Stimulated activated CD4-positive, alpha-beta T cell treated with anti-CD3 and anti-CD28 coated beads, Interleukin-4, amount 100 ng/mL, for 4 hours (primary cell): ENCODE data around the gene DNAJC4.

Experiments
- DNase-seq, 2 experiments: peaks; one replicate each; pipeline ENCODE4 v3.0.0-alpha.2; 2020

DNAJC4 gene

GRCh38 chr11:64261556-64262080, 31.3 kb downstream of the DNAJC4 start:
- DNase-seq, result no peak

DNA sequence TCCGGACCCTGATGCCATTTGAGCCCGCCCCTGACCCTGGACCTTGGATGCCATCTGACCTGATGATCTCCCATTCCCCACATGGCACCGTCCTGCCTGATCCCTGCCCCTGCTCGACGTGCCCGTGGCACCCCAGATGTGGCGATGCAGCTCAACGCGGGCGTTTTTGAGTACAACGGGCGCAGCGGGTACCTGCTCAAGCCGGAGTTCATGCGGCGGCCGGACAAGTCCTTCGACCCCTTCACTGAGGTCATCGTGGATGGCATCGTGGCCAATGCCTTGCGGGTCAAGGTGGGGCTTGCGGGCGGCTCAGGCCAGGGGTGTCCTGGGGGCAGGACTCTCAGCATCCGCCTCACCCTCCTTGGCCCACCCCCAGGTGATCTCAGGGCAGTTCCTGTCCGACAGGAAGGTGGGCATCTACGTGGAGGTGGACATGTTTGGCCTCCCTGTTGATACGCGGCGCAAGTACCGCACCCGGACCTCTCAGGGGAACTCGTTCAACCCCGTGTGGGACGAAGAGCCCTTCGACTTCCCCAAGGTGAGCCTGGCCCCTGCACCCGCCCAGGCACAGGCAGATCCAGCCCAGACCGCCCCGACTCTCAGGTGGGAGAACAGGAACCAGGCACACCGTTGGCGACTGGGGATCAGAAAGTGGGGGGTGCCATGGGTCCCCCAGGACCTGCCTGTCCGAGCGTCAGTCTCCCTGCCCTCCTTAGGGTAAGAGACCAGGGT, 32.1 kb downstream of the DNAJC4 start:
- no peak for DNase-seq

DNA sequence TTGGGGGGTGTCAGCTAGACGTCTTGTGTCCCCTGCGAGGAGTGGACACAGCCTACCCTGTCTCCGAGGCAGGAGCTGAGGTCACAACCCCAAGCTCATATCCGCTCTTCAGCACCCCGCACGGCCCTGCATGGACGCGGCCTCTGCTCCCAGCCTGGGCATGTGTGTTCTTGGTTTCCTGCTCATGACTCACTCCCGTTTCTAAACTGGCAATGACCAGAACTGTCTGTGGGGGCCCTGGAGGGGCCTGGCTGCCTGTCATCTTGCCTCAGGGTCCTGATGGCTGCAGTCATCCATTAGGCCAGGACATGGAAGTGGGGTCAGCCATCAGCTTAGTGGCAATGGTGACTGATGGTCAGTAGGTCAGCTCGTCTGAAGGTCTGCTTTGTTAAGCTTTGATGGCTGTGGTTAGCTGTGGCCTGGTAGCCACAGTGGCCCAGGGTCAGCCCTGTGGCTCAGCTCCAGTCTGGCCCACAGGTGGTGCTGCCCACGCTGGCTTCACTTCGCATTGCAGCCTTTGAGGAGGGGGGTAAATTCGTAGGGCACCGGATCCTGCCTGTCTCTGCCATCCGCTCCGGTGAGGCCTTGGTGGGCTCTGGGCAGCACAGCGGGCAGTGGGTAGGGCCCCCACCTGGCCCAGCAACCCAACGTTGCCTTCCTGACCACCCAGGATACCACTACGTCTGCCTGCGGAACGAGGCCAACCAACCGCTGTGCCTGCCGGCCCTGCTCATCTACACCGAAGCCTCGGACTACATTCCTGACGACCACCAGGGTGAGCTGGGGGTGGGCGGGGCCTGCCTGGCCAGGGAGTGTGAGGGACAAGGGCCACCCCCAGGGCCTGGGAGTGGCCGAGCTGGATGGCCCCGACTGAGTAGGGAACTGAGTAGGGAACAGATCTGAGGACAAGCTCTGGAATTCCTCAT, 32.9 kb downstream of the DNAJC4 start:
- no peak for DNase-seq

GRCh38 chr11:64263947-64264317, 33.6 kb downstream of the DNAJC4 start:
- DNase-seq, result no peak

GRCh38 chr11:64264371-64264852, 34.1 kb downstream of the DNAJC4 start:
- no peak for DNase-seq

DNA sequence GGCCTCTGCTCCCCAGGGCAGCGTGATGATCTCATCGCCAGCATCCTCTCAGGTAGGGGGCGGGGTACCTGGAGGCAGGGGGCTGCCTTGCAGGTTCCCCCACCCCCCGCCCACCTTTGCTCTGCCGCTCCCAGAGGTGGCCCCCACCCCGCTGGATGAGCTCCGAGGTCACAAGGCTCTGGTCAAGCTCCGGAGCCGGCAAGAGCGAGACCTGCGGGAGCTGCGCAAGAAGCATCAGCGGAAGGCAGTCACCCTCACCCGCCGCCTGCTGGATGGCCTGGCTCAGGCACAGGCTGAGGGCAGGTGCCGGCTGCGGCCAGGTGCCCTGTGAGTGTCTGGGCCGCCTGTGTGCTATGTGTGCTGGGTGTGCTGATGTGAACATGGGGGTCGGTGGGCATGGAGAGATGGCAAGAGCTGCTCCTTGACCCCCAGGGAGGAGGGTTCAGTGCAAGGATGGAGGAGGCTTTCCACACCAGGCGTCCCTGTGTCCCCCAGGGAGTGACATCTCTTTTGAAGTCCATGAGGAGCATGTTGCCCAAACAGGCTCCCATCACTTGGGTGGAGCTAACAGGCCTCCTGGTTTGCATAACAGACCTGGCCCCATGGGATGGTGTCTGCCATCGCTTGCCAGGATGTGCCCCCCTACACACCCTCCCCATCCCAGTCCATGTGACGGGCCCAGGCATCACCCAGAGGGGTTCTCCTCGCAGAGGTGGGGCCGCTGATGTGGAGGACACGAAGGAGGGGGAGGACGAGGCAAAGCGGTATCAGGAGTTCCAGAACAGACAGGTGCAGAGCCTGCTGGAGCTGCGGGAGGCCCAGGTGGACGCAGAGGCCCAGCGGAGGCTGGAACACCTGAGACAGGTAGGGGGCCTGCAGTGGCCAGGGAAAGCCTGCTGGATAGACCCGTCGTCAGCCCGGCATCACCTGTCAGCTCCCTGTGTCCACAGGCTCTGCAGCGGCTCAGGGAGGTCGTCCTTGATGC, 35.1 kb downstream of the DNAJC4 start:
- no peak for DNase-seq

DNA sequence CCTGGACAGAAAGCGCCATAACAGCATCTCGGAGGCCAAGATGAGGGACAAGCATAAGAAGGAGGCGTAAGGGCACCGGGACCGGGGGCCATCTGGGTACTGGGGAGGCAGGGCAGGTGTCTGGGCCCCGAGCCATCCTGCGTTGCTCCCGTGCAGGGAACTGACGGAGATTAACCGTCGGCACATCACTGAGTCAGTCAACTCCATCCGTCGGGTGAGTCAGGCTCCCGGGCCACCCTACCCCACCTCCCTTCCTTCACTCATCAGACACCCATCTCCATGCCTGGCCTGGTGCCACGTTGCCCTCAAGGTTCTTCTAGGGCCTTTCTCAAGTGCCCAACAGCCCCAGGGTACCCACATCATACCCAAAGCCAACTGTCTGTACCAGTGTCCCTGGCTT, 36.0 kb downstream of the DNAJC4 start:
- DNase-seq, result no peak

DNA sequence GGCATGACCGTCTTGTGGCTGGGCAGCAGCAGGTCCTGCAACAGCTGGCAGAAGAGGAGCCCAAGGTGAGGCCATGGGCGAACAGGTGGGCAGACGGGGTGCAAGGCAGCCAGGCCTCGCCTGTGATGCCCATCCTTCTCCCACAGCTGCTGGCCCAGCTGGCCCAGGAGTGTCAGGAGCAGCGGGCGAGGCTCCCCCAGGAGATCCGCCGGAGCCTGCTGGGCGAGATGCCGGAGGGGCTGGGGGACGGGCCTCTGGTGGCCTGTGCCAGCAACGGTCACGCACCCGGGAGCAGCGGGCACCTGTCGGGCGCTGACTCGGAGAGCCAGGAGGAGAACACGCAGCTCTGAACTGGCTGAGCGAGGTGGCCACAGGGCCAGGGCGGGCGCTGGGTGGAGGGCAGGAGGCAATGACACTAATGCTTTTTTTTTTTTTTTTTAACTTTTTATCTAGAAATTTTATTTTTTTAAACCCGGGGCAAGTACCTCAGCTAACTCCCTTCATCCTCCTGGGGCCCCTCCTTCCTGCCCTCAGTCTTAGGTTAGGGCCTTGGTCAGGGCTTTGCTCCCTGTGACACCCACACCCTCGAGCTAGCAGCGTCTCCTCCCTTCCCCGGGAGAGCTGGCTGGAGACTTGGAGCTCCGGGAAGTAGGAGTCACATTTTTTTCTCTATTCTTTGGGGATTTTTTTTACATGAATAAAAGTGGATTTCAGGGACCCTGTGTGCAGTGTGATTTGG, 37.0 kb downstream of the DNAJC4 start:
- no peak for DNase-seq

- DNase-seq, result no peak
Measured at GRCh38 chr11:64268025-64268892, 37.9 kb downstream of the DNAJC4 start.

- DNase-seq, result peak; percentile 28 to 57
Measured at GRCh38 chr11:64268893-64269539, 38.7 kb downstream of the DNAJC4 start.

DNA sequence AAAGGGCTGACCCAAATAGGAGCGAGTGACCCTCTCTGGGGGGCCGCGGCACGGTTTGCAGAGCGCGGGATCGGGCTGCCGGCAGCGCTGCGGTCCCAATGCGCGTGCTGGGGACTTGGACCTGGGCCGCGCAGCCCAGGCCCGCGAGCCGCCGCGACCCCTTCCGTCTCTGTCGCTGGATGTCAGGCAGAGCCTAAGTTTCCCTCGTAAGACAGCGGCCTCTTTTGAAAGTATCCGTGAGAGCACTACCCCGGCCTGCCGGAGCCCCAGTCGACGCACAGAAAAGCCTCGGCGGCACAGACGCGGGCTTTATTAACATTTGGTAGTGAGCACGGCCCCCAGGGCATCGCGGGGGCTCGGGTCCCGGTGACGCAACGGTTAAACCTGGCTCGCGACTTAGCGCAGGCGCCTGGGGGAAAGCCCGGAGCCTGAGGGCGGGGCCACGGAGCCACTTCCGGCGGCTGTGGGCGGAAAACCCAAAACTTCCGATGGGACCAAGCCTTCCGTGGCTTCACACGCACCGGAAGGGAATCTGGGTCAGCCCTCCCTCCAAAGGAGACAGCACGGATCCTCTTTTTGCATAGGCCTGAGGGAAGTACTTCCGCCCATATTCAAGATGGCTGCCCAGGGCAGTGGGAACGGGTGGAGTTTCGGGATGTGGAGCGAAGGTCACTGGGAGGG, 39.3 kb downstream of the DNAJC4 start:
- DNase-seq, result peak; percentile 97

GRCh38 chr11:64275031-64275800, 44.9 kb downstream of the DNAJC4 start:
- DNase-seq, result no peak

GRCh38 chr11:64275841-64276240, 45.5 kb downstream of the DNAJC4 start:
- DNase-seq, result no peak

- DNase-seq, result no peak
Measured at GRCh38 chr11:64276653-64277431, 46.5 kb downstream of the DNAJC4 start.

DNA sequence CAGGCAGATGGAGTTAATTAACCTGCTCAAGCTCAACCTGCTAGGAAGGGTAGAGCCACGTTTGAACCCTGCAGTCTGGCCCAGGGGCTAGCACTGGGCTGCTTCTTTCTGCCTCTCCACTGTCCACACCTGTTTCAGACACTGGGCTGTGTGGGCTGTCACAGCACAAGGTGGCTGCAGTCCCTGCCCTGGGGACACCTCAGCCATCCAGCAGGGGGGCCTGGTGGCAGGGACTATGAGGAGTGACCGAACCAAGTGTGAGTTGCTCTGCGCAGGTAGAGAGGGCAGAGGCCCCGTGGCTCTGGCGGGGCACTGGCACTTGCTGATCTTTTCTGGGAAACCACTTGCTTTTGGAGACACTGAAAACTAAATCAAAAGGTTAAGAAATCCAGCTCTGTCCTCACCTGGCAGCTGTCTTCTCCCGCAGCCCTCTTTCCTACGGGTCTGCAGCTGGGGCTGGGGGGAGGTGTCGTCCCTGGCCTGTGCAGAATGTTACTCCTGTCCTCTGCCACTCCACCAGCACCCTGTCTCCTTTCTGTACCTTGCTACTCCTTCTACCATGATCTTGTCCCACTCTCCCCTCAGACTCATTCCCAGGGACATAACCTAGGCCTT, 48.3 kb downstream of the DNAJC4 start:
- no peak for DNase-seq

DNA sequence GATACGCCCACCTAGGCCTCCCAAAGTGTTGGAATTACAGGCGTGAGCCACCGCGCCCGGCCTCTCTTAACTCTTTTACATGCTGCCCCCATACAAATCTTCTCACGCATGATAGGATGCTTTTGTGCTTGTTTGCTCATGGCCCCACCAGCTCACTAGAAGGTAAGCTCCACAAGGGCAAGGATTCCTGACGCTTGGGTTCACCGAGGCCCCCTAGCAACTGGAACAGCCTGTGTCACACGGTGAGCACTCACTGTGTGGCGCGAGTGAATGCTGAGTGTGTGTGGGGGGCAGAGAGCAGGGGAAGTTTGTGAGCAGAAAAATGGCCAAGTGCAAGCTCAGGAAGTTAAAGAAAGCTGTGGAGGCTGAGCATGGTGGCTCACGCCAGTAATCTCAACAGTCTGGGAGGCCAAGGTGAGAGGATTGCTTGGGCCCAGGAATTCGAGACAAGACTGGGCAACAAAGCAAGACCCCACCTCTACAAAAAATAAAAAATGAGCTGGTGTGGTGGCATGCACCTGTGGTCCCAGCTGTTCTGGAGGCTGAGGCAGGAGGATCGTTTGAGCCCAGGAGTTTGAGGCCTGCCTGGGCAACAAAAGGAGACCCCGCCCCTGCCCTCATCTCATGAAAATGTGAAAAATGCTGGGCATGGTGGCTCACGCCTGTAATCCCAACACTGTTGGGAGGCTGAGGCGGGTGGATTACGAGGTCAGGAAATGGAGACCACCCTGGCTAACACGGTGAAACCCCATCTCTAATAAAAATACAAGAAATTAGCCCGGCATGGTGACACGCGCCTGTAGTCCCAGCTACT, 51.8 kb downstream of the DNAJC4 start:
- no peak for DNase-seq

DNA sequence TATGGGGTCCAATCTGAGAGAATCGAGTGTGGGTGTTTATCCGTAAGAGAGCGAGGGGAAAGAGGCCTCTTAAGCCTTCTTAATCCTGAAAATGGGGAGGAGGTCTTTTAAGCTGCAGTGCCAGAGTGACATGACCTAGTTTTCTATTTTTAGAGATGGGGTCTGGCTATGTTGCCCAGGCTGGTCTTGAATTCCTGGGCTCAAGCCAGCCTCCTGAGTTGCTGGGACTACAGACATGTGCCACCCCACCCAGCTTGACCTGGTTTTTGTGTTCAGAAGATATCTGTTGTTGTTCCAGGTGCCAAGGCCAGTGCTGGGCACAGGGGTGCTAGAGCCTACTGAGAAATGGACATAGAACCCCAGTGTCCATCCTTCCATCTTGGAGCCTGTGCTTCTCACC, 52.7 kb downstream of the DNAJC4 start:
- DNase-seq, result no peak
